H9 (cell line): Measurements from ENCODE around the gene GCAT. TPM values are rescaled to one million over a fixed set of nuclear protein-coding genes. Genes with fewer than 3 reads are reported as not detected.

Source experiments
- DNase-seq: peaks from one replicate; pipeline ENCODE4 v3.0.0-alpha.2; 2017
- H2AFZ ChIP-seq: one replicate; pipeline ENCODE4 v1.6.1; 2013; ENCODE audit warnings: mild to moderate bottlenecking, low read length, control low read depth, moderate library complexity
- H2AK5ac ChIP-seq: 2 replicates; pipeline ENCODE4 v1.6.1; 2013; ENCODE audit warnings: low read length, control low read depth, mixed read lengths; ENCODE audit not compliant: insufficient read length
- H2BK120ac ChIP-seq: one replicate; pipeline ENCODE4 v1.6.1; 2013; ENCODE audit warnings: low read depth, mild to moderate bottlenecking, low read length, control low read depth, inconsistent platforms; ENCODE audit not compliant: poor library complexity, severe bottlenecking
- H2BK12ac ChIP-seq: 2 replicates; pipeline ENCODE4 v1.6.1; 2013; ENCODE audit warnings: low read length, control low read depth, mixed read lengths, low read depth; ENCODE audit not compliant: insufficient read length
- H2BK15ac ChIP-seq: 2 replicates; pipeline ENCODE4 v1.6.1; 2013; ENCODE audit warnings: low read depth, low read length, control low read depth
- H2BK20ac ChIP-seq: one replicate; pipeline ENCODE4 v1.6.1; 2013; ENCODE audit warnings: low read depth, mild to moderate bottlenecking, low read length, control low read depth, inconsistent platforms; ENCODE audit not compliant: poor library complexity, severe bottlenecking
- H2BK5ac ChIP-seq: 2 replicates; pipeline ENCODE4 v1.6.1; 2013; ENCODE audit warnings: low read length, control low read depth, mixed read lengths; ENCODE audit not compliant: insufficient read length
- H3K14ac ChIP-seq: 2 replicates; pipeline ENCODE4 v1.6.1; 2013; ENCODE audit warnings: low read length, control low read depth; ENCODE audit not compliant: insufficient read depth
- H3K18ac ChIP-seq: 2 replicates; pipeline ENCODE4 v1.6.1; 2013; ENCODE audit warnings: low read depth, mild to moderate bottlenecking, mixed read lengths, low read length, control low read depth; ENCODE audit not compliant: insufficient read length
- H3K23ac ChIP-seq: 2 replicates; pipeline ENCODE4 v1.6.1; 2013; ENCODE audit warnings: low read length, control low read depth, mixed read lengths, low read depth; ENCODE audit not compliant: insufficient read length
- H3K23me2 ChIP-seq: 2 replicates; pipeline ENCODE4 v1.6.1; 2013; ENCODE audit warnings: low read depth, mild to moderate bottlenecking, mixed read lengths, low read length, control low read depth; ENCODE audit not compliant: insufficient read length, poor library complexity, severe bottlenecking
- H3K27ac ChIP-seq: 2 replicates; pipeline ENCODE4 v1.5.1; 2013; ENCODE audit warnings: low read length, control low read depth, mixed read lengths, low read depth; ENCODE audit not compliant: insufficient read length
- H3K27me3 ChIP-seq: 2 replicates; pipeline ENCODE4 v1.6.1; 2013; ENCODE audit warnings: low read length, control low read depth, inconsistent platforms; ENCODE audit not compliant: insufficient read depth
- H3K4ac ChIP-seq: 2 replicates; pipeline ENCODE4 v1.6.1; 2013; ENCODE audit warnings: low read depth, mild to moderate bottlenecking, control low read depth, inconsistent platforms, low read length, moderate library complexity
- H3K4me1 ChIP-seq: 2 replicates; pipeline ENCODE4 v1.6.1; 2013; ENCODE audit warnings: low read length, control low read depth, inconsistent platforms; ENCODE audit not compliant: insufficient read depth
- H3K4me2 ChIP-seq: 2 replicates; pipeline ENCODE4 v1.6.1; 2013; ENCODE audit warnings: low read length, control low read depth, mixed read lengths; ENCODE audit not compliant: insufficient read length, insufficient read depth
- H3K56ac ChIP-seq: 2 replicates; pipeline ENCODE4 v1.6.1; 2013; ENCODE audit warnings: low read depth, mild to moderate bottlenecking, mixed read lengths, low read length, control low read depth; ENCODE audit not compliant: insufficient read length
- H3K79me1 ChIP-seq: 2 replicates; pipeline ENCODE4 v1.6.1; 2013; ENCODE audit warnings: low read depth, mild to moderate bottlenecking, moderate library complexity, low read length, control low read depth, inconsistent platforms; ENCODE audit not compliant: insufficient read depth, poor library complexity, severe bottlenecking
- H3K79me2 ChIP-seq: 2 replicates; pipeline ENCODE4 v1.6.1; 2013; ENCODE audit warnings: low read length, control low read depth, inconsistent platforms; ENCODE audit not compliant: insufficient read depth
- H3K9ac ChIP-seq: 2 replicates; pipeline ENCODE4 v1.6.1; 2013; ENCODE audit warnings: low read length, control low read depth, mixed read lengths; ENCODE audit not compliant: insufficient read length; ENCODE audit errors: extremely low read depth
- H3K9me3 ChIP-seq: one replicate; pipeline ENCODE4 v1.6.1; 2013; ENCODE audit warnings: low read depth, low read length, inconsistent platforms; ENCODE audit not compliant: control insufficient read depth
- H3T11ph ChIP-seq: one replicate; pipeline ENCODE4 v1.6.1; 2013; ENCODE audit warnings: mild to moderate bottlenecking, low read length, control low read depth, inconsistent platforms
- H4K20me1 ChIP-seq: one replicate; pipeline ENCODE4 v1.6.1; 2013; ENCODE audit not compliant: control insufficient read depth, insufficient read length, insufficient read depth
- H4K5ac ChIP-seq: 2 replicates; pipeline ENCODE4 v1.6.1; 2013; ENCODE audit warnings: low read depth, mild to moderate bottlenecking, mixed read lengths, low read length, control low read depth; ENCODE audit not compliant: insufficient read length
- H4K8ac ChIP-seq: replicated peaks from 2 replicates; pipeline ENCODE4 v1.6.1; 2013; ENCODE audit warnings: low read length, control low read depth, mixed read lengths, low read depth; ENCODE audit not compliant: insufficient read length
- H4K91ac ChIP-seq: 2 replicates; pipeline ENCODE4 v1.6.1; 2013; ENCODE audit warnings: low read depth, mild to moderate bottlenecking, moderate library complexity, mixed read lengths, low read length, control low read depth; ENCODE audit not compliant: insufficient read length
- H3K27ac Mint-ChIP-seq, 3 experiments: 2 replicates in 2 of 3; 3 replicates in 1 of 3; pipeline ENCODE4 v1.8.0; 2020 to 2021; ENCODE audit warnings: mixed read lengths in 3 of 3, mild to moderate bottlenecking in 1 of 3, moderate library complexity in 1 of 3
- H3K27me3 Mint-ChIP-seq: 2 replicates; pipeline ENCODE4 v1.8.0; 2021; ENCODE audit warnings: low read depth, mild to moderate bottlenecking, moderate library complexity, mixed read lengths
- H3K36me3 Mint-ChIP-seq, 3 experiments: 2 replicates in 2 of 3; 3 replicates in 1 of 3; pipeline ENCODE4 v1.8.0; 2020 to 2021; ENCODE audit warnings: low read depth in 3 of 3, mixed read lengths in 3 of 3; ENCODE audit not compliant: insufficient read depth in 1 of 3
- H3K4me1 Mint-ChIP-seq, 2 experiments: 2 replicates each; pipeline ENCODE4 v1.8.0; 2020; ENCODE audit warnings: mixed read lengths in 2 of 2
- H3K4me3 Mint-ChIP-seq, 2 experiments: 2 replicates in 1 of 2; 3 replicates in 1 of 2; pipeline ENCODE4 v1.8.0; 2020 to 2021; ENCODE audit warnings: mild to moderate bottlenecking in 2 of 2, mixed read lengths in 2 of 2, moderate library complexity in 1 of 2
- H3K9me3 Mint-ChIP-seq, 2 experiments: 2 replicates in 1 of 2; 3 replicates in 1 of 2; pipeline ENCODE4 v1.8.0; 2020; ENCODE audit warnings: mild to moderate bottlenecking in 2 of 2, mixed read lengths in 2 of 2, moderate library complexity in 1 of 2
- CTCF ChIP-seq: fragments of 200-600 bp; sonication (generic); conservative IDR thresholded peaks from 3 replicates; pipeline ENCODE4 v1.8.0; 2021; ENCODE audit warnings: antibody characterized with exemption, mild to moderate bottlenecking
- WGBS: extraction: QIAGEN DNeasy Blood & Tissue Kit; methylation state at CpG from one replicate; pipeline ENCODE4 v1.1.7; 2013; ENCODE audit warnings: missing lambda C conversion rate, low lambda C conversion rate, mixed read lengths; ENCODE audit not compliant: insufficient read length; ENCODE audit errors: extremely low coverage; 5-methylcytosine and 5-hydroxymethylcytosine counted together
- total RNA-seq: library from RNA; stranded (reverse); gene quantifications from 2 replicates; pipeline ENCODE4 v1.2.1, GENCODE V29; 2021

GCAT gene
- total RNA-seq, 1 experiment from 2014 or later = 26.9 TPM

- Histone ChIP-seq H3K4me1 (no peaks in the 10 kb centered on the region), H3K18ac (no peak overlapping the region), H2BK120ac (no peak overlapping the region), H4K5ac (no peak overlapping the region), H4K8ac (no peak overlapping the region), H2BK12ac (no peak overlapping the region), H2AK5ac (no peak overlapping the region), H2BK20ac (no peak overlapping the region), H2AFZ (no peak overlapping the region), H4K20me1 (no peaks in the 10 kb centered on the region), H3K79me2 (no peaks in the 10 kb centered on the region), H3K9me3 (no peaks in the 10 kb centered on the region), H3K9ac (no peak overlapping the region), H3T11ph (no peak overlapping the region), H4K91ac (no peak overlapping the region), H3K56ac (no peak overlapping the region), H2BK15ac (no peak overlapping the region), H3K23me2 (no peaks in the 10 kb centered on the region), H3K23ac (no peak overlapping the region), H2BK5ac (no peak overlapping the region), H3K4me2 (no peak overlapping the region), H3K79me1 (no peaks in the 10 kb centered on the region), H3K27ac (no peak overlapping the region), H3K4ac (no peak overlapping the region), H3K27me3 (no peaks in the 10 kb centered on the region; the same call in 1 of the 2 replicates), H3K14ac (no peak overlapping the region)
- no peak for TF ChIP-seq CTCF
- Mint-ChIP-seq H3K4me3 (no peak overlapping the region), H3K36me3 (no peaks in the 10 kb centered on the region), H3K9me3 (no peaks in the 10 kb centered on the region), H3K27me3 (peaks cover 48% of the 10 kb centered on the region), H3K27ac (no peak overlapping the region), H3K4me1 (0 out of 4 replicates have a peak, but pooled peaks cover 0 to 3% of the 10 kb centered on the region in 2 experiments)
- no peak for DNase-seq
- WGBS = no CpG with 5 or more reads among the region's 6 CpGs
These were observed 15.2 kb upstream of the GCAT start for GRCh38 chr22:37792494-37792893.
